HG02759 (cell line): ENCODE measurements around the gene RUFY3.
"Not testable (repeated sequence)": the region's sequence is repeated elsewhere in the genome, so short reads cannot be mapped to it uniquely, and the experiment has no call there.

ENCODE experiments used
- ATAC-seq: cut with Tn5 transposase; IDR thresholded peaks from one replicate; pipeline ENCODE4 v1.9.1; 2021; ENCODE audit warnings: mild to moderate bottlenecking, moderate library complexity; ENCODE audit not compliant: unreplicated experiment

The RUFY3 gene

GRCh38 chr4:70721747-70722146 lies at the start of gene RUFY3:
TSS of gene RUFY3 (plus strand) at chr4:70721964. CDS start at chr4:70722574, 610 bp downstream.
- ATAC-seq = no peak

DNA sequence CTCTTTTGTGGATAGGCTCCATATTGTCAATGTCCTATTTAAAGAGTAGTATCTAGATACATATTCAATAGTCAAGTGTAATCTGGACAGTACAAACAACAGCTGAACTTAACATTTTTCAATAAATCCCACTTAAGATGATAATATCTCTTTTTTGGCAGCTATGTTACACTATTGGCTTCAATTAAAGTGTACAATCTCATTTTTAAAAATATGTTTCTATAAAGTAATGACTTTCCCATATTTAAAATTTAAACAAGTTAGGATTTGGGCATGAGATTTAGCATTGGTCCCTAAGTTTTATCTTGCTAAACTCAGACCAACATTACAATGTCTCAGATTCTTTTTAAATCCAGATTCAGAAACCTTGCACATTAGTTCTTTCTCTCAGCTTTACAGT lies 47.6 kb upstream of the RUFY3 start:
- no peak for ATAC-seq

DNA sequence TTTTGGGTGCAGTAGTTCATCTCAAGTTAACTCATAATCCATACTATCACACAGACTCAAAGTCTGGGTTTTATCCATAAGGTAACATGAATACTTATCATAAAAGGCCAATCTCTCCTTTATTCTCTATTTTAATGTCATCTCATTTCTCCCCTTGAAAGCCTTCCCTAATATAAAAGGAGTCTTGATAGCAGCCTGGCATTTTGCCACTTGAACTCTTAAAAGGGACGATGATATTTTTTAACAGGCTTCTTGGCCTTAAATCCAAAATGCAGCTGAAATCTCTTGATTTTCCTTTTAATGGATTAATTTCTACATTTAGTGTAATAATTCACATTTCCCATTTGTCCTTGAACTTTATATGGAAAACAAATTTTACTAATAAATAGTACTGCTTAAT lies 47.0 kb upstream of the RUFY3 start:
- ATAC-seq = no peak

DNA sequence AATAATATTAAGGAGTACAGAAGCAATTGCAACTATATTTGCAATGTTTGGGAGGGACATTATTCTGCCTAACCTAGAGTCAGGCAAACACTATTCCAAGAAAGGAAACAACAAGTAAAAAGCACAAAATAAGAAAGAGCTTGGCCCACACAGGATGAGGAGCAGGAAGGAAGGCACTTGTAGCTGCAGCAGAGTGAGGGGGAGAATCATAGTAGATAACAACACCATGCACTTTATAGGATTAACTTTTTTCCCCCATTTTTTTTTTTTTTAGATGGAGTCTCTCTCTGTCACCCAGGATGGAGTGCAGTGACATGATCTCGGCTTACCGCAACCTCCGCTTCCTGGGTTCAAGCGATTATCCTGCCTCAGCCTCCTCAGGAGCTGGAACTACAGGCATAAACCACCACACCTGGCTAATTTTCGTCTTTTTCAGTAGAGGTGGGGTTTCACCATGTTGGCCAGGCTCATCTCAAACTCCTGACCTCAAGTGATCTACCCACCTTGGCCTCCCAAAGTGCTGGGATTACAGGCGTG lies 45.1 kb upstream of the RUFY3 start:
- ATAC-seq = no peak

DNA sequence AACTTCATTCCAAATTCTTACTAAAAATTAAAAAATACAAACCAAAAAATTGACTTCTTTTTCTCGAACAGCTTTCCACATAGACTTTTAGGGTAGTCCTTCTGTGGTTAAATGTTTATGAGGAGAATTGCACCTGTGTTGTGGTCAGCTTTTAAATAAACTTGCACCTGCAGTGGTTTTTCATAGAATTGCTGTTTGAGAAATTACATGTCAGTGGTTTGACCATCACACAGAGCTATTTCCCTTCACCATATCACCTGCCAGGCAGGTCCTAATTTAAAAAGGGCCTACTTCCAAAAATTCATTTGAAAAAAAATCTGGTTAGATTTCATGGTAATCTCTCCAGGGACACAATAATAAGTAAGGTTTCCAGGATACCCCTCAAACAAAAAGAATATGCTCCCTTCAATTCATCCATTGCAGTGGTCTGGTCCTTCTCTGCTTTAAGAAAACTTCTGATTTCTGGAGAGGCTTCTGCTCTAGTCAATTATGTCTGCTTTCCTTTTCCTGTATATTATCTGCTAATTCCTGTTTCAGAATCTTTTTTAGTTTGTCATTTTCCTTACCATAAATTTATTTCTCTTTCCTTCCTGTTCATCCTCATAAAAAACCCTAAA lies 43.3 kb upstream of the RUFY3 start:
- ATAC-seq = peak; percentile 78

DNA sequence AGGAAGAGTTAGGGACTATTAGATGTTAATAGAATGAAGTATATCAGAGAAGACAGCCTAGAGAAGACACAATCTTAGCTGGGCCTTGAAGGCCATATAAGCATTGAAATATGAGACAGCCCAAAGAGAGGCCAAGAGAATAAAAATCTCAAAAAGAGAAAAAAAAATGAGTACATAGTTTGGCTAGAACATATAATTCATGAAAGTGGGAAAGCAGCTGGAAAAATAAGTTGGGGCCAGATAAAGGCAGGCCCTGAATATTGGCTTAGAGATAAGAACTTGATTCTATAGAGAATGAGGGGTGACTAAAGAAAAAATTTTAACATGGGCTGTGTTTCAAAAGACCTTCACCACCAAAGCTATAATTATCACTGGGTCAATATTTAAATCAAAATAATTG lies 40.8 kb upstream of the RUFY3 start:
- no peak for ATAC-seq

- no peak for ATAC-seq
Measured at GRCh38 chr4:70681704-70682103, 40.1 kb upstream of the RUFY3 start.

- ATAC-seq = not testable (repeated sequence)
Measured at GRCh38 chr4:70682142-70682541, 39.6 kb upstream of the RUFY3 start.

DNA sequence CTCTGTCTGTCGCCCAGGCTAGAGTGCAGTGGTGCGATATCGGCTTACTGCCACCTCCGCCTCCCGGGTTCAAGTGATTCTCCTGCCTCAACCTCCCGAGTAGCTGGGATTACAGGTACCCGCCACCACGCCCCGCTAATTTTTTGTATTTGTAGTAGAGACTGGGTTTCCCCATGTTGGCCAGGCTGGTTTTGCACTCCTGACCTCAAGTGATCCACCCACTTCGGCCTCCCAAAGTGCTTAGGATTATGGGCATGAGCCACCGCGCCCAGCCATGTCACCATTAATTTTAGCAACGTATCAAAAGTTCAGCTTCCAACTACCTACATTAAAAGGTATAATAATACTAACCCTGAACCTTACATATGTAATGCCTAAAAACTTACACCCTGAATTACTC lies 34.4 kb upstream of the RUFY3 start:
- ATAC-seq = no peak

GRCh38 chr4:70687821-70688794 lies 33.7 kb upstream of the RUFY3 start, which contains the start of gene UTP3:
TSS of gene UTP3 (plus strand) at chr4:70688532. CDS start at chr4:70688678, 146 bp downstream.
- peak; percentile 94 for ATAC-seq

DNA sequence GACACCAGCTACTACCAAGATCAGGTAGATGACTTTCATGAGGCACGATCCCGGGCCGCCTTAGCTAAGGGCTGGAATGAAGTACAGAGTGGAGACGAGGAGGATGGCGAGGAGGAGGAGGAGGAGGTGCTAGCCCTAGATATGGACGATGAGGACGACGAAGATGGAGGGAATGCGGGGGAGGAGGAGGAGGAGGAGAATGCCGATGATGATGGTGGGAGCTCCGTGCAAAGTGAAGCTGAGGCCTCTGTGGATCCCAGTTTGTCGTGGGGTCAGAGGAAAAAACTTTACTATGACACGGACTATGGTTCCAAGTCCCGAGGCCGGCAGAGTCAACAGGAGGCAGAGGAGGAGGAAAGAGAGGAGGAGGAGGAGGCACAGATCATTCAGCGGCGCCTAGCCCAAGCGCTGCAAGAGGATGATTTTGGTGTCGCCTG lies 33.0 kb upstream of the RUFY3 start:
- no peak for ATAC-seq

DNA sequence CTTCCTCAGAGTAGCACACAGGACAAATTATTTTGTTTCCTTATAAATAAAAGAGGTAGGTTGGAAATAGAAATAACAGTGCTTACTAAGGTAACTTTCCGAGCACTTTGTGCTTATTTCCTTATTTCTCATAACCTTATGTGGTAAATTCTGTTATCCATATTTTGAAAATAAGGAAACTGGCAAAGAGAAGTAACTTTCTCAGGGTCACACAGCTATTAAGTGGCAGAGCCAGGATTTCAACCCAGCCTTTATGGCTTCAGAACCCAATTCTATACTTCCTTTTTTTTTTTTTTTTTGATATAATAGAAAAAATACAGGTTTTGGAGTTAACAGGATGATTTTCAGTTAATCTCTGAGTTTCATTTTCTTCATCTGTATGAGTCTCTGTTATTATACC lies 30.1 kb upstream of the RUFY3 start:
- no peak for ATAC-seq

DNA sequence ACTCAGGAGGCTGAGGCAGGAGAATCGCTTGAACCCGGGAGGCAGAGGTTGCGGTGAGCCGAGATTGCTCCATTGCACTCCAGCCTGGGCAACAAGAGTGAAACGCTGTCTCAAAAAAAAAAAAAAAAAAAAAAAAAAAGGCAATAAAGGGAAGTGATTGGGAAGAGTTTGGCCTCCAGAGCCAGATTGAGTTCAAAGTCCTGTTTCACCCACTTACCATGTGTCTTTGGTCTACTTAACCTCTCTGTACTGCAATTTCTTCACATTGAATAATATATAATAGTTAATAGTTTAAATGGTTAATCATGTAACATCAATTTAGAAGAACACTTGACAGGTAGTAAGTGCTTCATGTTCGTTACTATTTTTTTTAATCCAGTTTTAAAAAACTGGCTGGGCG lies 27.1 kb upstream of the RUFY3 start:
- not testable (repeated sequence) for ATAC-seq

DNA sequence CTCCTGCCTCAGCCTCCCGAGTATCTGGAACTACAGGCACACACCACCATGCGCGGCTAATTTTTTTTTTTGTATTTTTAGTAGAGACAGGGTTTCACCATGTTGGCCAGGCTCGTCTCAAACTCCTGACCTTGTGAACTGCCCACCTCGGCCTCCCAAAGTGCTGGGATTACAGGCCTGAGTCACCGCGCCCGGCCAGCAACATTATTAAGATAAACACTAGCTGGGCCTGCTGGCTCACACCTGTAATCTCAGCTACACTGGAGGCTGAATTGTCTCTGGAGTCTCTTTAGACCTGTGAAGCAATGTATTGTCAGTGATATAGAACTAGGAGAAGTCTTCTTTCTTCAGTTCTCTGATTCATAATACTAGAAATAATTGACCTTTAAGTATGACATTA lies 23.3 kb upstream of the RUFY3 start:
- not testable (repeated sequence) for ATAC-seq

DNA sequence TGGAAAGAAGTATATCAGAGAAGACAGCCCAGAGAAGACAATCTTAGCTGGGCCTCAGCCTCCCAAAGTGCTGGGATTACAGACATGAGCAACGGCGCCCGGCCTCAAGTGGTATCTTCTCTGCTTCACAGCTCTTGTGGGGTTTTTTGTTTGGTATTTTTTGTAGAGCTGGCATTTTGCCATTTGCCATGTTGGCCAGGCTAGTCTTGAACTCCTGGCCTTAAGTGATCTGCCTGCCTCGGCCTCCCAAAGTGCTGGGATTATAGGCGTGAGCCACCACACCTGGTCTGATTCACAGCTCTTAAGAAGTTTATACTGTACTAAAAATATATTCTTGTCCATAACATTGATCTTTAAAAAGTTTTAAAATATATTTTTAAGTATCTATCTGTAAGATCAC lies 21.1 kb upstream of the RUFY3 start:
- no peak for ATAC-seq

DNA sequence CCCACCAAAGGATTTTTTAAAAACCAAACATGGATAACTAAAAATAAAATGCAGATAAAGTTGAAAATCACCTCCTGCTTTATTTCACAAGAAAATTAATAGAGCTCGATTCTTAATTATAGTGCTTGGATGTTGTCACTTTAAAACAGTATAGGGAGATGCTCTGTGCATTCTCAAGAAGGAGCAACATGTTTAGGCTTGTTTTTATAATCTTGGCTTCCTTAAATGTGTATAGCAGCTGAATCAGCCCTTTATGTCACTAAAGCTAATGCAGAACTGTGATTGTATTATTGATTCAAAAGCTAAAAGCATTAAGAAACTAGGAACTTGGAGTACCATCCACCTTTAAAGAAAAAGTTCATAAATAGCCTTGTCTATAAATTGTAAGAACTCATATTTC lies 20.5 kb upstream of the RUFY3 start:
- ATAC-seq = no peak

DNA sequence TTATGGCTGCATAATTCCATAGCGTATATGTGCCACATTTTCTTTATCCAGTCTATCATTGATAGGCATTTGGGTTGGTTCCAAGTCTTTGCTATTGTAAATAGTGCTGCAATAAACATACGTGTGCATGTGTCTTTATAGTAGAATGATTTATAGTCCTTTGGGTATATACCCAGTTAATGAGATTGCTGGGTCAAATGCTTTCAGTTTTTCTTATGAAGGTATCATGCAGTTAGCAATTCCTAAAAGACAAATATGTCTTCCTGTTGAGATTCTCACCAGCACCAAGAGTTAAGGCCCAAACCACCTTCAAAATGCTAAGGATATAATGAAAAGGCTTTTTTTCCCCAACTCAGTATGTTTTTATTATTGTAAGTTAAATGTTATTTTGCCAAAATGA lies 19.2 kb upstream of the RUFY3 start:
- ATAC-seq = not testable (repeated sequence)

DNA sequence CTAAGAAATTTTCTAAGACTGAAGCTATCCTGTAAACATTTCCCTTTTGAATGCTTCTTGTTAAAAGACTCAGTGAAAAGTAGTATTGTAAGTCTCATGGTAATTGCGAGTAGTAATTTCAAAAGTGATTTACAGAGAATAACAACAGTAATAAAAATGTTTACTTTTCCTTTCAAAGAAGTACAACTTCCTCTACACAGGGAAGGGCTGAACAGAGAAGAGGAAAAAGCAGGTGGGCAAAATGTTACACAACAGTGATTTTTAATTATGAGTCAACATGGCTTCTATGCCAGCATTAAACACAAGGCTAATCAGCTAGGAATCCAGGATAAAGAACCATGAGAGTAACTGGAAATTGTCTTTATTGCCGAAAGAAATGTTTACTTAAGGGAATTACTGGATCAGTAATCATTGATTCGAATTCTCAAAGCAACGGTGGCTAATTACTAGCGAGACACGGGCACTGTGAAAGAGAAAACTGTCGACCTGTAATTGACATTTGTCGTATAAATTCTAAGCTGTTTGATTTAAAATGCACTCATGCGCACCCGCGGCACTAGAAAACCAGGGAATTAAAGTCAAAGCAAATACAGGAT lies 18.0 kb upstream of the RUFY3 start:
- ATAC-seq = no peak

DNA sequence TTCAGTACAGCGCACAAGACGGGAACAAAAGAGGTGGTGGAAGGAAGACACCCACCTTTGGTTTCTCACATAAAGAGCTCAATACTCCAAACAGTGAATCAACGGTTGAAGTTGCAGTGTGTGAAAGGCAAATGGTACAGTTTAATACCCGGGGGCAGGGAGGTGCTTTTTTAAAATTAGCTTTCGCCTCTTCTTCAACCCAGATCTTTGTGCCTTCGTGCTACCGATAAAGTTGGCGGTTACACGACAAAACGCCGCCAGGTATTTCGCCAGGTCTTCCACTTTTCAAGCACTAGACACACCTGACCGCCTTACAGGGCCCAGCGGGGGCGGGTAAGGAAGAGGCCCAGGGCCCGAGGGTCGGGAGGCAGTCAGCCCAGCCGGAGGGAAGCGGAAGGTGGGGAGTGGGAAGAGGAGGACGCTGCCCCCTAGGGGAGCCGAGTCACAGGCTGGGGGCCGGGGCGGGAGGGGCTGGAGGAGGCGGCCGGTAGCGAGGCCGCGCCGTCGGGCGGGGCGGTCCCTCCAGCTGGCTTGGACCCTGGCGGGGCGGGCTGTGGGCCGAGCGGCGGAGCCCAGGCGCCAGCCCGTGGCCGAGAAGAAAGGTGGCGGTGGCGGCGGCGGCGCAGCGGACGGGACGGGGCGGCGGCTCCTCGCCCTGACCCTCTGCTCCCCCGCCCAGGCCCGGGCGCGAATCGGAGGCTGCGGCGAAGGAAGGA lies 17.4 kb upstream of the RUFY3 start:
- ATAC-seq = peak; percentile 74

GRCh38 chr4:70704931-70705182 lies 16.9 kb upstream of the RUFY3 start:
- peak; percentile 35 for ATAC-seq
